ENCODE data around the gene EXOC6. TPM values are rescaled to one million over a fixed set of nuclear protein-coding genes. Genes with fewer than 3 reads are reported as not detected.

The EXOC6 gene
- total RNA-seq, 1 experiment from 2014 or later = 4.3 TPM

DNA sequence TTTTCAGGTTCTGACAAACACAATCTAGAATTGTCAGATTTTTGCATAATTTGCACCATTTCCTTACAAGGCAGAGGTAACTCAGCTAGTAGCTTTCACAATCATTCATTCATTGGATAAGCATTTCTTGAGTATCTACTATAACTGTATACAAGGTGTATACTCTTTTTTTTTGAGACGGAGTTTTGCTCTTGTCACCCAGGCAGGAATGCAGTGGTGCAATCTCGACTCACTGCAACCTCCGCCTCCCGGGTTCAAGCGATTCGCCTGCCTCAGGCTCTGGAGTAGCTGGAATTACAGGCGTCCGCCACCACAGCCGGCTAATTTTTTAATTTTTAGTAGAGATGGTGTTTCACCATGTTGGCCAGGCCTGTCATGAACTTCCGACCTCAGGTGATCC lies 16.2 kb upstream of the EXOC6 start:
- no peak for DNase-seq (ENCODE audit: low read depth)

DNA sequence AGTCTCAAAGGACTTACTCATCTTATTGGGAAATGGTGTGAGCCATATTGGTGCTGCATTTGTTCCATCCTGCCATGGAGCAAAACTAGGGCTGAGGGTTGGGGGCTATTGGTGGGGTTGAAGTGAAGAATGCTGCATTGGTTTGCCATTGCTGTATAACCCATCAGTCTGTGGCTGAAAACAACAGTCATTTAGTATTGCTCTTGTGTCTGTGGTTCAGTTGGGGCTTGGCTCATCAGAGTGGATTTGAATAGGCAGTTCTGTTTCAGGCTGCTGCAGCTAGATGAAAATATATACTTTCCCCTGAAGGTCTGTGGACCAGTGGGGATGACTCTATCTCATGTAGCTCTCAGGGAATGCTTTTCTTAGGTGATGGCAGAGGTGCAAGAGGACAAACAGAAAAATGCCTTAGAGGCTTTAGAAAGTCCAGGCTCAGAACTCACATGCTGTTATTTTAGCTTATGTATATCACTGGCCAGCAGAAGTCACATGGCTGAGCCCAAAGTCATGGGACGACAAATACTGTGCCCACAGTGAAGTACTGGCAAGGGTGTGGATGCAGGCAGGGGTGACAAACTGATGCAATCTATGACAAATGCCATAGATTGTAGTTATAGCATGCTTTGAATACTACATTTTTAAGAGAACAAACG lies 15.2 kb upstream of the EXOC6 start:
- no peak for DNase-seq (ENCODE audit: low read depth)

DNA sequence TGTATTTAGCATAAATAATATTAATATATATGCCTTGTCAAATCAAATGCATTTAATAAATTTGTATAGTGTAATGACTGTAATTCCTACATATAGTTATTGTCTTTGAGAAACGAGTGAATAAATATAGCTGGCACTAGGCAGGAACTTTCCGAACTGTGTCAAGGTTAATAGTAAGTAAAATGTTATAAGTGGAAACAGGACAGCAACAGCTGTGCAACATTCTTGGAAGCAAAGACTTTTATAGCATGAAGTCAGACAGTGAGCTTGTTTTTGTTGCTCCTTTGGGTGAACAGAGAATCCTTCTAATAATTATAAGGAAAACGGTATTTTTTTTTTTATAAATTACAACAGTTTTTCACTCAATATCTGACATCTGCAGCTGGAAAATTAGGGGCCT lies 14.0 kb upstream of the EXOC6 start:
- peak; percentile 64 for DNase-seq (ENCODE audit: low read depth)

DNA sequence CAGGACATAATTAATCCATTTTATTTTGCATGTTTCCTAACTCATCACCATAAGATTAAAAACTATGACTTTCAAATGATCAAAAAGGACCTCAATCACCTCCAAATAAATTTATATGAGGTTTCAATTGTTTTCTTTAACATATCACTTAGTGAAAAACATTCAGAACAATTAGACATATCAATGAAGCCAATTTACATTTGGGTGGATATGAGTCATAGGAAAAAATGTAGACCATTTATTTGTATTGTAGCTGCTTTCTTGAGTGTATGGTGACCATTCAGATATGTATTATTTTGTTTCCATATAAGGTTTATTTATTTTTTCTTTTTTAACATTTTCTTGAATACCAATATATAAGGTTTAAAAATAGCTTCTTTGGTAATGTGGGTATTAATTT lies 13.3 kb upstream of the EXOC6 start:
- DNase-seq (ENCODE audit: low read depth) = no peak

DNA sequence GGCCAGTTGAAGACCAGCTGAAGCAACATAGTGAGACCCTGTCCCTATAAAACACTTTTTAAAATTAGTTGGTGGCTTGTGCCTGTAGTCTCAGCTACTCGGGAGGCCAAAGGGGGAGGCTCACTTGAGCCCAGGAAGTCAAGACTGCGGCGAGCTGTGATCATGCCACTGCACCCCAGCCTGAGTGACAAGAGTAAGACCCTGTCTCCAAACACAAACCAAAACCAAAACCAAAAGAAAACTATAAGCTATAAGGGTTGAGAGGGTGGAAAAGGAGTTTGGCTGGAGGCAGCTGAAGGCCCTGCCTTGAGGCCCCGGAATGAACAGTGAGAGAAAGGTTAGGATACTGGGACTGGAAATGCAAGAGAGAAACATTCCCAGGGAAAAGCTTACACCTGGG lies 10.9 kb upstream of the EXOC6 start:
- DNase-seq (ENCODE audit: low read depth) = no peak

- DNase-seq (ENCODE audit: low read depth) = peak; percentile 30
Observed at GRCh38 chr10:92839191-92840085, 8.9 kb upstream of the EXOC6 start.

DNA sequence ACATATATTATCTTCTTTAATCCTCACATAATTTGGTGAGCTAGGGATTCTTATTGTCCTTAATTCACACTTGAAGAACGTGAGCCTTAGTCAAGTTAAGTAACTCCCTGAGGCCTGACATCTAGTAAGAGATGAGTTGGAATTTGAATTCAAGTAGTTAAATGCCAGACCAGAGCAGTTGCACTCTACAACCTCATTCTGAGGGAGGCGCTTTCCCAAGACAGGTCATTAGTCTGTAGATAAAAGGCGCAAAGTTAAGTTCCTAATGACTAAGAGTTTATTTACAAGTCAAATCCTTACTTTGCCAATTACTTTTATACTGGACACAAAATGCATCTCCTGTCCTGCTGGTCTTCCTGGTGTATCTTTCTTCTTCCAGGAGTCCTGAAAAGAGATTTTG lies 3.6 kb upstream of the EXOC6 start:
- DNase-seq (ENCODE audit: low read depth) = no peak

DNA sequence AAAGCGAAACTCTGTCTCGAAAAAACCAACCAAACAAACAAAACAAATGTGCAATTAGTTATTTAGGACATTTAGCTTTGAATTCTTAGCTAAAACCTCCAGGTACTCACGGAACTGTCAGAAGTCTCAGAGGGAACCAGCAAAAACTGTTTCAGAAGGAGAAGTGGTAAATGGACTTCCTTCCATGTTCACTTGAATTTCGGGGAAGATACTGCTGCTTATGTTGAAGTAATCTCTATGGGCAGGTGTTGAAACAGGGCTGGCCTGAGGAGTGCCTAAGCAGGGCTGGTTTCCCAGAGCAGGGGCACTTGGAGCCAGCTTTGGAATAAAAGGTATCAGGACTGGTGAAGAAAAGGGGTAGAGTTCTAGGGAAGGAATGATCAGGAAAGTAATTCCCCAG lies 2.4 kb upstream of the EXOC6 start:
- DNase-seq (ENCODE audit: low read depth) = no peak

- no peak for DNase-seq (ENCODE audit: low read depth)
Observed at GRCh38 chr10:92846344-92846743, 2.0 kb upstream of the EXOC6 start.

DNA sequence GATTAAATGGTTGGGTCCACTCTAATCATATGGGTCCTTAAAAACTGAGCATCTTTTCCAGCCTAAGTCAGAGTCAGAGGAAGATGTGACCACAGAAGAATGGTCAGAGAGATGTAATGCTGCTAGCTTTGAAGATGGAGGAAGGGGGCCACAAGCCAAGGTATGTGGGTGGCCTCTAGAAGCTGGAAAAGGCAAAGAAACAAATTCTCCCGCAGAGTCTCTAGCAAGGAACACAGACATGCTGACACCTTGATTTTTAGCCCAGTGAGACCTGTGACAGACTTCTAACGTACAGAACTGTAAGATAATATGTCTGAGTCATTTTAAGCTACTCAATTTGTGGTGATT lies 1.5 kb upstream of the EXOC6 start:
- no peak for DNase-seq (ENCODE audit: low read depth)

- peak; percentile 86 for DNase-seq (ENCODE audit: low read depth)
Observed at GRCh38 chr10:92847202-92847864, 987 bp upstream of the EXOC6 start.

DNA sequence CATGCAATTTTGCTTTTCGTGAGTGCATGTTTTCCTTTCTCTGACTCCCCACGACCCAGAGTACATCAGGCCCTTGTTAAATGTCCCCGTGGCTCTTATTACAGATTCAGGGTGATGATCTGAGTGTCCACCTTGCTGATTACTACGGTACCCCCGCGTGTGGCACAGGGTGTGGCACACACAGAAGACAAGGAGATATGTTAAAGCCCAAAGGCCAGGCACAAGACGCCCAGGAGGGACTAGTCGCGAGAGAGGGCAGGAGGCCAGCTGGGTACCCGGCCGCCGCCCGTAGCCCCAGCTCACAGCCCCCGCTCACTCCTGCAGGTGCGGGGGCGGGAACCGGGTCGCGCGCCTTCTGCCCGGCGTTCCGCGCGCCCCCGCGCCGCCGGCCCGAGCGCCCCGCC lies 281 bp upstream of the EXOC6 start:
- no peak for DNase-seq (ENCODE audit: low read depth)

- no peak for DNase-seq (ENCODE audit: low read depth)
Observed at GRCh38 chr10:92849234-92849525, 860 bp downstream of the EXOC6 start.

DNA sequence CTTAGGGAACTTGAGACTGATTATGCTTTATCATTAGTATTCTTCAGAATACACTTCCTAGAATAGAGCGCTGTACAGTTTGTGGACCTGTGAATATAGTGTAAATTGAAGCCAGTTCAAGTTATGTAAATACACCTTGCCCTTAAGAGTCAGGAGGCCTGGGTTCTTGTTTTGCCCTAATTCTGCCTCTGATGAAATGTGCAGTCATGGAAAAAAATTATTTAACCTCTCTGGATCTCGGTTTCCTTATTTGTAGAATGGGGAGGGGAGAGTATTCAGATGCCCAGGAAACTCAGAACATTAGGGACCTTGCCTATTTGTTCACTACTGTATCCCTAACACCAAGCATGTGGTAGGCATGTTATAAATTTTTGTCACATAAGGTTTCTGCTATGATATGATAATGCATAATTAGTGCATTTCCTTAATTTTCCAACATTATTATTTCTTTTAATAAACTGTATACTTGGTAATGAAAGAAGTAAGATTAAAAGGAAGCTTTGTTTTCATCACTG lies 1.3 kb downstream of the EXOC6 start:
- no peak for DNase-seq (ENCODE audit: low read depth)

DNA sequence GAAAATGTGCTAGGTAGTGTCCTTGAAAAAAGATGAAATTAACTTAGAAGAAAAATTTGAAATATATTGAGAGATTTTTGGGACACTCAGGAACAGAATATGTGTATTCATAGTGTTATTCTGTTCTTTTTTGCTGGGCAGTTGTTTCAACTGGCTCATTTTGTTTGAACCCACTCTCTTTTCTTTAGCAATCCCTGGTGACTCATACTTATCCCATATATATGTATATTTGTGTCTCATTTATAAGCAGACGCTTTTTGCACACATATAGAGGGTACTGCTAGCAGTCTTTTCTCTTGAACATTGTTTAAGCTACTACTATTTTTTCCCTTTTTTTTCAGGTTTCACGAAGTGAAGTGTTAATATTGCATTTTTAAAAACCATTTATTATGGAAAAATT lies 1.9 kb downstream of the EXOC6 start:
- DNase-seq (ENCODE audit: low read depth) = no peak

DNA sequence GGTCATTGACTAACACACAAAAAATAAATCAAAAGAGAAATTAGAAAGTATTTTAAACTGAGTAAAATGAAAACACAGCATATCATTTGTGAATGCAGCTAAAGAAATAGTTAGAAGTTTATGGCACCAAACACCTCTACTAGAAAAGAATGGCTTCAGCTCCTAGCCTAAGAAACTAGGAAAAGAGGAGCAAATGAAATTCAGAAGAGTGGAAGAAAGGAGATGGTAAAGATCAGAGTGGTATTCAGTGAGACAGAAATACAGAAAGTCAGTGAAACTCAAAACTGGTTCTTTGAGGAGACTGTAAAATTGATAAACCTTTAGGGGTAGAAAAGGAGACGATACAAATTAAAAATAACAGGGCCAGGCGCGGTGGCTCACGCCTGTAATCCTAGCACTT lies 2.7 kb downstream of the EXOC6 start:
- no peak for DNase-seq (ENCODE audit: low read depth)

- DNase-seq (ENCODE audit: low read depth) = no peak
Observed at GRCh38 chr10:92855560-92855959, 7.2 kb downstream of the EXOC6 start.

DNA sequence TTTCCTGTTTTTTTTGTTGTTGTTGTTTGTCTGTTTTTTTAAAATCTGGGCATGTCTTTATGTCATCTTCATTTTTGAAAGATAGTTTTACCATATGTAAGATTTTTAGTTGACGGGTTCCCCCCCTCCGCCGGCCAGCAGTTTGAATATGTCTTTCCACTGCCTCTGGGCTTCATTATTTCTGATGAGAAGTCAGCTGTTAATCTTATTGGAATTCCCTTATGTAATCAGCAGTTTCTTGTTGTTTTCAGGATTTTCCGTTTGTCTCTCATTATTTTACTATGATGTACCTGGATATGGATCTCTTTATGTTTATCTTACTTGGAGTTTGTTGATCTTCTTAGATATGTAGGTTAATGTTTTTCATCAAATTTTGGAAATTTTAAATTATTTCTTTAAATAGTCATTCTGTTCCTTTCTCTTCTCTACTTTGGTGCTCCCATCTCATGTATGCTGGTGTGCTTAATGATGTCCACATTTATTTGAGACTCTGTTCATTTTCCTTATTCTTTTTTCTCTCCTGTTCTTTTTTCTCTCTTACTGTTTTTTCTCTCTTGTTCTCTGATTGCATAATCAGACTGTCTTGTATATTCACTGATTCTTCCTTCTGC lies 9.7 kb downstream of the EXOC6 start:
- no peak for DNase-seq (ENCODE audit: low read depth)

- DNase-seq (ENCODE audit: low read depth) = no peak
Observed at GRCh38 chr10:92867235-92867634, 18.9 kb downstream of the EXOC6 start.

DNA sequence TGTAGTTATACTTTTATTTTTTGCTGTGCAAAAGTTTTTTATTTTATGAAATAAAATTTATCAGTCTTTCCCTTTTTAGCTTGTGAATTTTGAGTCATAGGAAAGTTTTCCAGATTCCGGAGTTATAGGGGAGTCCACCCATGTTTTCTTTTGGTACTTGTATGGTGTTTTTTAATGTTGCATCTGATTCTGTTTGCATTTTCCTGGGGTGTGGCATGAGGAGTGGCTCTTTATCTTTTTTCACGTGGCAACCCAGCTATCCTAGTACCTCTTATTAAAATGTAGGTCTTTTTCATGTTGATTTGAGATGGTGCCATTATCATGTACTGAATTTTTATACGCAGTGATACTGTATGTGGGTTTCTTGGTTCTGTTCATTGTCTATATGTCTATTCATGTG lies 19.7 kb downstream of the EXOC6 start:
- no peak for DNase-seq (ENCODE audit: low read depth)

GRCh38 chr10:92868557-92868956 lies 20.2 kb downstream of the EXOC6 start:
- no peak for DNase-seq (ENCODE audit: low read depth)

DNA sequence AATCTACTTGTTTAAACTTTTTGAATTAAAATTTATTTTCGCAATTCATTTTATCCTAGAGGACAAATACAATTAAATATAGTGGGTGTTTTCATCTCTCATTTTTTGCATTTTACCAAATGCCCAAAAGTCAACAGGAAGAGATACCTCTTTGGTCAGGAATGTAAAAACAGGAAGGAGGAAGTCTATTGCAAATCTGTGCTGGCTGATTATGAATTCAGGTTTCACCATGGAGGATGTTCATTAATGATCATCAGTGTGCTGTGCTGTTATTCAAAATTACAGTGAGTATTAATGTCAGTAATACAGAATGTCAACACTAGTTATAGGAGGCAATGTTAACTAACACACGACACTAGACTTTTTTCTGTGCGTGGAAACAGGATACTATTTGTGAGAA lies 24.7 kb downstream of the EXOC6 start:
- DNase-seq (ENCODE audit: low read depth) = no peak

Data from LHCN-M2 (cell line).